ENCODE data around the gene TSEN34. TPM values are rescaled to one million over a fixed set of nuclear protein-coding genes. Genes with fewer than 3 reads are reported as not detected.
"Not testable (repeated sequence)": the region's sequence is repeated elsewhere in the genome, so short reads cannot be mapped to it uniquely, and the experiment has no call there.

Gene TSEN34
- polyA plus RNA-seq, 1 of the 3 experiments (the other 2 are of a cell fraction): 82.1 TPM

DNA sequence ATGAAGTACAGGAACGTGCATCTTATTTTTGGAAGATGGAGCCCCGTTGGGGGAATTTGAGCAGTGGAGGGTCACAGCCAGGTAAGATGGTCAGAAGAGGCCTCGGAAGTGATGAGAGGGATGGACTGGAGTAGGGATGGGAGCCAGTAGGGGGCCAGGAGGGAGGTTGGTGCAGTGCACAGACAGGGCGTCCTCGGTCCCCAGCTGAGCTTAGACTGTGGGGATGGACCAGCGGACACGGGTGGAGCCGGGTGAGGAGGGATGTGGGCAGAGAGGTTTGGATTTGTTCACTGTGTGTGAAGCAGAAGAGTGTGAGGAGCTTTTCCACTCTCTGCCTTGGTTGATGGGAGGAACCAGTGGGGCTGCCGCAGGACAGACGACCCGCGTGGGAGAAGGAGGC, 20.1 kb downstream of the TSEN34 start:
- Histone ChIP-seq H3K27ac (ENCODE audit: low read depth in 2 of 2, low read length in 1 of 2) (peak overlapping the region in 1 of 2 experiments; percentile 29; a peak in 1 of 4 replicates), H3K36me3 (replicated peaks in 1 of 2; ENCODE audit: control insufficient read depth in 1 of 2, insufficient read depth in 2 of 2, low read length in 1 of 2) (peaks cover 16 to 23% of the 10 kb centered on the region in 2 experiments), H3K4me2 (no peak overlapping the region), H3K79me2 (ENCODE audit: insufficient read depth) (peaks cover 28% of the 10 kb centered on the region; the same call in 1 of the 2 replicates), H4K20me1 (ENCODE audit: insufficient read depth) (peaks cover 53% of the 10 kb centered on the region), H3K9me3 (no peaks in the 10 kb centered on the region), H2AFZ (ENCODE audit: low read depth) (no peak overlapping the region), H3K4me3 (ENCODE audit: low read depth in 2 of 2, low read length in 1 of 2) (no peak overlapping the region), H3K4me1 (ENCODE audit: control insufficient read depth in 1 of 2, insufficient read depth in 2 of 2, low read depth in 1 of 2, low read length in 1 of 2) (peaks cover 18 to 37% of the 10 kb centered on the region in 2 experiments; a peak in 3 of 4 replicates), H3K9ac (no peak overlapping the region), H3K9me2 (no peaks in the 10 kb centered on the region), H3F3A (replicated peaks; ENCODE audit: insufficient read depth) (peaks cover 40% of the 10 kb centered on the region), H3K27me3 (ENCODE audit: insufficient read depth) (no peaks in the 10 kb centered on the region)
- peak; percentile 45 for DNase-seq
- CTCF ChIA-PET: no interaction called here
- TF ChIP-seq YY1 (IDR thresholded peaks at IDR 0.05; ENCODE audit: low read depth): no peak
- no peak for TF ChIP-seq NFIC (IDR thresholded peaks at IDR 0.05; ENCODE audit: borderline replicate concordance)
- TF ChIP-seq TCF12 (IDR thresholded peaks at IDR 0.05): no peak
- no peak for TF ChIP-seq POLR2AphosphoS5 (IDR thresholded peaks at IDR 0.05; ENCODE audit: low read depth, low read length)
- no peak for TF ChIP-seq EP300 (IDR thresholded peaks at IDR 0.05; ENCODE audit: borderline replicate concordance in 1 of 2, low read depth in 1 of 2, low read length in 1 of 2)
- TF ChIP-seq, protein P1, sequence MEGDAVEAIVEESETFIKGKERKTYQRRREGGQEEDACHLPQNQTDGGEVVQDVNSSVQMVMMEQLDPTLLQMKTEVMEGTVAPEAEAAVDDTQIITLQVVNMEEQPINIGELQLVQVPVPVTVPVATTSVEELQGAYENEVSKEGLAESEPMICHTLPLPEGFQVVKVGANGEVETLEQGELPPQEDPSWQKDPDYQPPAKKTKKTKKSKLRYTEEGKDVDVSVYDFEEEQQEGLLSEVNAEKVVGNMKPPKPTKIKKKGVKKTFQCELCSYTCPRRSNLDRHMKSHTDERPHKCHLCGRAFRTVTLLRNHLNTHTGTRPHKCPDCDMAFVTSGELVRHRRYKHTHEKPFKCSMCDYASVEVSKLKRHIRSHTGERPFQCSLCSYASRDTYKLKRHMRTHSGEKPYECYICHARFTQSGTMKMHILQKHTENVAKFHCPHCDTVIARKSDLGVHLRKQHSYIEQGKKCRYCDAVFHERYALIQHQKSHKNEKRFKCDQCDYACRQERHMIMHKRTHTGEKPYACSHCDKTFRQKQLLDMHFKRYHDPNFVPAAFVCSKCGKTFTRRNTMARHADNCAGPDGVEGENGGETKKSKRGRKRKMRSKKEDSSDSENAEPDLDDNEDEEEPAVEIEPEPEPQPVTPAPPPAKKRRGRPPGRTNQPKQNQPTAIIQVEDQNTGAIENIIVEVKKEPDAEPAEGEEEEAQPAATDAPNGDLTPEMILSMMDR (IDR thresholded peaks at IDR 0.05): no peak
- TF ChIP-seq MEF2A (IDR thresholded peaks at IDR 0.05; ENCODE audit: borderline replicate concordance, low read depth): no peak
- no peak for TF ChIP-seq FOXJ3 (CRISPR knock-in tag; IDR thresholded peaks at IDR 0.05)
- TF ChIP-seq, protein P2, sequence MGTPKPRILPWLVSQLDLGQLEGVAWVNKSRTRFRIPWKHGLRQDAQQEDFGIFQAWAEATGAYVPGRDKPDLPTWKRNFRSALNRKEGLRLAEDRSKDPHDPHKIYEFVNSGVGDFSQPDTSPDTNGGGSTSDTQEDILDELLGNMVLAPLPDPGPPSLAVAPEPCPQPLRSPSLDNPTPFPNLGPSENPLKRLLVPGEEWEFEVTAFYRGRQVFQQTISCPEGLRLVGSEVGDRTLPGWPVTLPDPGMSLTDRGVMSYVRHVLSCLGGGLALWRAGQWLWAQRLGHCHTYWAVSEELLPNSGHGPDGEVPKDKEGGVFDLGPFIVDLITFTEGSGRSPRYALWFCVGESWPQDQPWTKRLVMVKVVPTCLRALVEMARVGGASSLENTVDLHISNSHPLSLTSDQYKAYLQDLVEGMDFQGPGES (IDR thresholded peaks at IDR 0.05; ENCODE audit: low read depth, low read length): no peak
- no peak for TF ChIP-seq ELF1 (IDR thresholded peaks at IDR 0.05)
- TF ChIP-seq RAD21 (IDR thresholded peaks at IDR 0.05; ENCODE audit: low read length): no peak
- TF ChIP-seq, protein P3, sequence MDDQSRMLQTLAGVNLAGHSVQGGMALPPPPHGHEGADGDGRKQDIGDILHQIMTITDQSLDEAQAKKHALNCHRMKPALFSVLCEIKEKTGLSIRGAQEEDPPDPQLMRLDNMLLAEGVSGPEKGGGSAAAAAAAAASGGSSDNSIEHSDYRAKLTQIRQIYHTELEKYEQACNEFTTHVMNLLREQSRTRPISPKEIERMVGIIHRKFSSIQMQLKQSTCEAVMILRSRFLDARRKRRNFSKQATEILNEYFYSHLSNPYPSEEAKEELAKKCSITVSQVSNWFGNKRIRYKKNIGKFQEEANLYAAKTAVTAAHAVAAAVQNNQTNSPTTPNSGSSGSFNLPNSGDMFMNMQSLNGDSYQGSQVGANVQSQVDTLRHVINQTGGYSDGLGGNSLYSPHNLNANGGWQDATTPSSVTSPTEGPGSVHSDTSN (IDR thresholded peaks at IDR 0.05): no peak
- TF ChIP-seq, protein P4, sequence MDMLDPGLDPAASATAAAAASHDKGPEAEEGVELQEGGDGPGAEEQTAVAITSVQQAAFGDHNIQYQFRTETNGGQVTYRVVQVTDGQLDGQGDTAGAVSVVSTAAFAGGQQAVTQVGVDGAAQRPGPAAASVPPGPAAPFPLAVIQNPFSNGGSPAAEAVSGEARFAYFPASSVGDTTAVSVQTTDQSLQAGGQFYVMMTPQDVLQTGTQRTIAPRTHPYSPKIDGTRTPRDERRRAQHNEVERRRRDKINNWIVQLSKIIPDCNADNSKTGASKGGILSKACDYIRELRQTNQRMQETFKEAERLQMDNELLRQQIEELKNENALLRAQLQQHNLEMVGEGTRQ (IDR thresholded peaks at IDR 0.05; ENCODE audit: borderline replicate concordance, low read depth, low read length): no peak
- TF ChIP-seq SMC3 (IDR thresholded peaks at IDR 0.05; ENCODE audit: low read depth, low read length): no peak
- TF ChIP-seq CHD2 (IDR thresholded peaks at IDR 0.05; ENCODE audit: low read length, partially characterized antibody): no peak
- no peak for TF ChIP-seq TAF1 (IDR thresholded peaks at IDR 0.05; ENCODE audit: borderline replicate concordance, low read depth, low read length)
- TF ChIP-seq GABPA (IDR thresholded peaks at IDR 0.05; ENCODE audit: low read depth): no peak
- no peak for TF ChIP-seq JUND (IDR thresholded peaks at IDR 0.05)
- TF ChIP-seq, protein P5, sequence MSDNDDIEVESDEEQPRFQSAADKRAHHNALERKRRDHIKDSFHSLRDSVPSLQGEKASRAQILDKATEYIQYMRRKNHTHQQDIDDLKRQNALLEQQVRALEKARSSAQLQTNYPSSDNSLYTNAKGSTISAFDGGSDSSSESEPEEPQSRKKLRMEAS (IDR thresholded peaks at IDR 0.05; ENCODE audit: low read depth): no peak
- no peak for TF ChIP-seq SIN3A (IDR thresholded peaks at IDR 0.05; ENCODE audit: borderline replicate concordance, low read depth, low read length)
- POLR2A ChIA-PET: interaction anchor here (4.5 kb wide), 1 partner anchor 10 kb away, joined by 27 read pairs; the partner anchor contains the start of gene RPS9
- WGBS (ENCODE audit: low lambda C conversion rate): 93% methylated on average over 12 of the region's 12 CpGs

DNA sequence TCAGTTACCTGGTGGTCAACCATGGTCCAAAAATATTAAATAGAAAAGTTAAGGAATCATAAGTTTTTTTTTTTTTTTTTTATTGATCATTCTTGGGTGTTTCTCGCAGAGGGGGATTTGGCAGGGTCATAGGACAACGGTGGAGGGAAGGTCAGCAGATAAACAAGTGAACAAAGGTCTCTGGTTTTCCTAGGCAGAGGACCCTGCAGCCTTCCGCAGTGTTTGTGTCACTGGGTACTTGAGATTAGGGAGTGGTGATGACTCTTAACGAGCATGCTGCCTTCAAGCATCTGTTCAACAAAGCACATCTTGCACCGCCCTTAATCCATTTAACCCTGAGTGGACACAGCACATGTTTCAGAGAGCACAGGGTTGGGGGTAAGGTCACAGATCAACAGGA, 23.1 kb downstream of the TSEN34 start:
- H3K4me2 ChIP-seq; H3K27ac ChIP-seq (ENCODE audit: low read depth in 2 of 2, low read length in 1 of 2); H3K4me3 ChIP-seq (ENCODE audit: low read depth in 2 of 2, low read length in 1 of 2); H3K9ac ChIP-seq; DNase-seq; CTCF ChIA-PET; H3F3A ChIP-seq (replicated peaks; ENCODE audit: insufficient read depth); H3K27me3 ChIP-seq (ENCODE audit: insufficient read depth); H3K36me3 ChIP-seq (replicated peaks in 1 of 2; ENCODE audit: control insufficient read depth in 1 of 2, insufficient read depth in 2 of 2, low read length in 1 of 2); H3K9me2 ChIP-seq; H3K9me3 ChIP-seq; H2AFZ ChIP-seq (ENCODE audit: low read depth); POLR2A ChIA-PET: not testable (repeated sequence)
- Histone ChIP-seq H4K20me1 (ENCODE audit: insufficient read depth) (peaks cover 24% of the 10 kb centered on the region), H3K4me1 (ENCODE audit: control insufficient read depth in 1 of 2, insufficient read depth in 2 of 2, low read depth in 1 of 2, low read length in 1 of 2) (peaks cover 10 to 22% of the 10 kb centered on the region in 2 experiments; a peak in 3 of 4 replicates), H3K79me2 (ENCODE audit: insufficient read depth) (peaks cover 15% of the 10 kb centered on the region; the same call in 1 of the 2 replicates)
- WGBS (ENCODE audit: low lambda C conversion rate): 61% methylated on average over 4 of the region's 5 CpGs

DNA sequence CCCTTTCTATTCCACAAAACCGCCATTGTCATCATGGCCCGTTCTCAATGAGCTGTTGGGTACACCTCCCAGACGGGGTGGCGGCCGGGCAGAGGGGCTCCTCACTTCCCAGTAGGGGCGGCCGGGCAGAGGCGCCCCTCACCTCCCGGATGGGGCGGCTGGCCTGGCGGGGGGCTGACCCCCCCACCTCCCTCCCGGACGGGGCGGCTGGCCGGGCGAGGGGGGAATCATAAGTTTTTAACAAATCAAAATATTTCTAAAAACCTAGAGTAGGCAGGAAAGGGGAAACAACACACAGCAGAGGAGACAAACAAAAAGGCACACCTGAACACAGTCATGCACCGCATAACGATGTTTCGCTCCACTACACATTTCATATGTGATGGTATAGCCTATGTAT, 23.6 kb downstream of the TSEN34 start:
- CTCF ChIA-PET; H2AFZ ChIP-seq (ENCODE audit: low read depth); H3K4me3 ChIP-seq (ENCODE audit: low read depth in 2 of 2, low read length in 1 of 2); POLR2A ChIA-PET; H3K9me3 ChIP-seq; H3K27me3 ChIP-seq (ENCODE audit: insufficient read depth); H3F3A ChIP-seq (replicated peaks; ENCODE audit: insufficient read depth); H3K36me3 ChIP-seq (replicated peaks in 1 of 2; ENCODE audit: control insufficient read depth in 1 of 2, insufficient read depth in 2 of 2, low read length in 1 of 2); H3K27ac ChIP-seq (ENCODE audit: low read depth in 2 of 2, low read length in 1 of 2); H3K9me2 ChIP-seq; H3K9ac ChIP-seq; DNase-seq; H3K4me2 ChIP-seq: not testable (repeated sequence)
- Histone ChIP-seq H3K4me1 (ENCODE audit: control insufficient read depth in 1 of 2, insufficient read depth in 2 of 2, low read depth in 1 of 2, low read length in 1 of 2) (peaks cover 4 to 17% of the 10 kb centered on the region in 2 experiments; a peak in 2 of 4 replicates), H3K79me2 (ENCODE audit: insufficient read depth) (peaks cover 15% of the 10 kb centered on the region; the same call in 1 of the 2 replicates), H4K20me1 (ENCODE audit: insufficient read depth) (peaks cover 18% of the 10 kb centered on the region)
- 95% methylated on average over 12 of the region's 19 CpGs for WGBS (ENCODE audit: low lambda C conversion rate)
